Measurements from ENCODE around the gene CYTH1.
"Not testable (repeated sequence)": the region's sequence is repeated elsewhere in the genome, so short reads cannot be mapped to it uniquely, and the experiment has no call there.

The CYTH1 gene

DNA sequence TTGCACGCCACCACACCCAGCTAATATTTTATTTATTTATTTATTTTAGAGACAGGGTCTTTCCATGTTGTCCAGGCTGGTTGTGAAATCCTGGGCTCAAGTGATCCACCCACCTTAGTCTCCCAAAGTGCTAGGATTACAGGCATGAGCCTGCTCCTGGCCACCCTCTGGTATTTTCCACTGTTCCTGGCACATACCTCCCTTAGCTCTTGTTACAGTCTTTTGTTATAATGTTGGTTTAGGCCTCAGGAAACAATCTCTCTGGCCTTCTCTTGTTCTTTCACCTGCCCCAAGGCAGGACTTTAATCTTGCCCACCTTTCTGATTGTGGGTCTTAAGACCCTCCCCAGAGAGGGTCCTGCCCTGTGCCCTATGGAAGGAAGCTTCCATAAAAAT lies 3.6 kb upstream of the CYTH1 start:
- DNase-seq: no peak

GRCh38 chr17:78785011-78785662 lies 3.1 kb upstream of the CYTH1 start:
- DNase-seq: no peak

DNA sequence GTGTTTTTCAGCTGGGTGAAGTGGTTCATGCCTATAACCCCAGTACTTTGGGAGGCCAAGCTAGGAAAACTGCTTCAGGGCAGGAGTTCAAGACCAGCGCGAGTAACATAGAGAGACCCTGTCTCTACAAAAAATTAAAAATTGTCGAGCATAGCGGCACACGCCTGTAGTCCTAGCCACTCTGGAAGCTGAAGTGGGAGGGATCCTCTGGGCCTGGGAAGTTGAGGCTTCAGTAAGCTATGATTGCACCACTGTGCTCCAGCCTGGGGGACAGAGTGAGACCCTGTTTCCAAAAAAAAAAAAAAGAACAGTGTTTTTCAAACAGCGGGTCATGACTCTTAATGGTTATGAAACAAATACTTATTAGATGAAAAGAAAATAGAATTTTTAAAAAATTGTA lies 2.3 kb upstream of the CYTH1 start:
- no peak for DNase-seq

GRCh38 chr17:78783711-78784324 lies 1.7 kb upstream of the CYTH1 start:
- no peak for DNase-seq

GRCh38 chr17:78781104-78781892 lies 775 bp downstream of the CYTH1 start:
- peak; percentile 36 for DNase-seq

- DNase-seq: no peak
Measured at GRCh38 chr17:78780335-78780734, 1.7 kb downstream of the CYTH1 start.

- no peak for DNase-seq
Measured at GRCh38 chr17:78779850-78780249, 2.2 kb downstream of the CYTH1 start.

- DNase-seq: not testable (repeated sequence)
Measured at GRCh38 chr17:78779286-78779651, 2.8 kb downstream of the CYTH1 start.

DNA sequence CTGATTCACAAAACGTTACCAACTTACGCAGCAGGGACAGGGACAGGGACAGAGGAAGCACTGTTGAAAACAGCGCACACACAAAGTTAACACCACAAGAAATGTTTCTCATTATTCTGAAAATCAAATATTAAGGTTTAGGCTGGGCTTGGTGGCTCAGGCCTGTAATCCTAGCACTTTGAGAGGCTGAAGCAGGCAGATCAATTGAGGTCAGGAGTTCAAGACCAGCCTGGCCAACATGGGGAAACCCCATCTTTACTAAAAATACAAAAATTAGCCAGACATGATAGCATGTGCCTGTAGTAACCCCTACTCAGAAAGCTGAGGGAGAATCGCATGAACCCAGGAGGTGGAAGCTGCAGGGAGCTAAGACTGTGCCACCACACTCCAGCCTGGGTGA lies 4.2 kb downstream of the CYTH1 start:
- no peak for DNase-seq

- DNase-seq: no peak
Measured at GRCh38 chr17:78774956-78775571, 7.0 kb downstream of the CYTH1 start.

DNA sequence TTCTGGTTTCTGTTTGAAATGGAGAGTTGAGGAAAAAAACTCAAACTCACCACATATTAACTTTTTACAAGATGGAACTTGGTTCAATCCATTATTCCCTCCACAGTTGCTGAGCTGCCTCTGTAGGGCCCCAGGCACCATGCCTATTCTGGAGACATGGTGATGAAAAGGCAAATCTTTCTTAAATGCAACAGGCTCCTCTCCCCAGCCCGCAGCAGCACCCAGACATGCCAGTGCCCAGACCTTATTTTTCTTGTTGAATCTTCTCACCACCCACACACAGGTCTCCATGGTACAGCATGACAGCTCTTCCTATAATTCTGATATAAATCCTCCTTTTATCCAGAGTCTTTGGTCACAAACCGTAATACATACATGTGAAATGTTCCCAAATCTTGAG lies 7.6 kb downstream of the CYTH1 start:
- no peak for DNase-seq

GRCh38 chr17:78771758-78772382 lies 10.2 kb downstream of the CYTH1 start:
- no peak for DNase-seq

GRCh38 chr17:78769196-78769773 lies 12.8 kb downstream of the CYTH1 start:
- no peak for DNase-seq

DNA sequence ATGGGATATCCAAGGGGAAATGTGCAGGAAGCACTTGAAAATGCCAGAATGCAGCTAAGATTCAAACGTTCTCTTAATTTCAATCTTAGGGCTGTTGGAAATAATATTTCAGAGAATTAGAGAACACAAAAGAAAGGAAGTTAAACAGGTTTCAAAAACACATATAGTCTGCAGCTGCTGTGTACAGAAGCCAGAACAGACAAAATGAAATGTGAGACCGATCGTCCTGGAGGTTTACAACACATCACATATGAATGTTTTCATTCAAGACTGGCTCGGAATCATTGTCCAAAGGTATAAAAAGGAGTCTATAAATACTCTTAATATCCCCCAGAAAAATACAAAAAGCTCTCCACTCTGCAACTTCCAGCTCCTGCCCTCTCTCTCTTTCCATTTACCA lies 14.3 kb downstream of the CYTH1 start:
- DNase-seq: no peak

GRCh38 chr17:78766743-78767294 lies 15.3 kb downstream of the CYTH1 start:
- no peak for DNase-seq

DNA sequence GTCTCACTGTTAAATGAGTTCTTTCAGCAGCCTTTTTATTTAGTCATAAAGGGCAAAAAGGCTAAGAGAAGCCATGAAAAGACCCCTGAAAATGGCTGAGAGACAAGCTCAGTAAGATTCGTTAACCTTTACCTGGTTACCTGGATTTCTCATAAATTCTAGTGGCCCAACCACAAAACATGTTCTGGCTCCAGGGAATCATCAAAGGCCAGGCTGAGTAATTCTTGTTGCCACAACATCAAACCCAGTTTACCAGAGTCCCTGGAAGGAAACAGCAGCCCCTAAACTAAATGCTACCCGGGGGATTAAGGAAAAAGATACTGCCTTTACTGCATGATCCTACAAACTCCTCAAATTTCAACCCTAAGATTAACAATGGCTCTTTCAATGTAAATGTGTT lies 15.8 kb downstream of the CYTH1 start:
- no peak for DNase-seq

- no peak for DNase-seq
Measured at GRCh38 chr17:78765821-78766220, 16.3 kb downstream of the CYTH1 start.

DNA sequence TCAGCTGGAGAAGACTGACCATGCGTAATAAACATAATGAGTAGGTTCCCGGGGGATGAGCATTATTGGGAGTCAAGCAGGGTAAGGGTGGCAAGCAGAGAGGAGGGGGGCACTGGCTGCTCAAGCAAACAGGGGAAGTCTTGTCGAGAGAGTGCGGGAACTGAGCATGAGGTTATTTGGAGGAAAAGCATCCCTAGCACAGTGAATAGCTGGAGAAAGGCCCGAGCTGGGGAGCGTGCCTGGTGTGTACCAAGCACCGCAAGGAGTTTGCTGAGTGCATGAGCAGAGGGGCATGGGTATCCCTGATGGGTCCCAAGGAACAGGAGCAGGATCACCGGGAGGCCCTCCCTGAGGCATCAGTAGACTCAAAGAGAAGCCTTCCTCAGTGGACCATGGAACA lies 17.2 kb downstream of the CYTH1 start:
- no peak for DNase-seq

DNA sequence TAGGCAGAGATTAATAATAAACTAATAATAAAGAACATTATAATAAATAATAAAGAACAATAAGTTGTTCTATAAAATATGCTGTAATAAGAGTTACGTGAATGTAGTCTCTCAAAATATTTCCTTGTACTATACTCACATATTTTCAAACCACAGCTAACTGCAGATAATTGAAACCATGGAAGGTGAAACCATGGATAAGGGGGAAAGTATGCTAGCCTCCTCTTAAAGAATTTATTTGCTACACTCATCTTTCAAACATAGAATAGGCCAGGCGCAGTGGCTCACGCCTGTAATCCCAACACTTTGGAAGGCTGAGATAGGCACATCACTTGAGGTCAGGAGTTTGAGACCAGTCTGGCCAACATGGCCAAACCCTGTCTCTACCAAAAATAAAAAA lies 18.5 kb downstream of the CYTH1 start:
- peak; percentile 85 for DNase-seq

GRCh38 chr17:78761789-78762406 lies 20.2 kb downstream of the CYTH1 start:
- DNase-seq: peak; percentile 30

DNA sequence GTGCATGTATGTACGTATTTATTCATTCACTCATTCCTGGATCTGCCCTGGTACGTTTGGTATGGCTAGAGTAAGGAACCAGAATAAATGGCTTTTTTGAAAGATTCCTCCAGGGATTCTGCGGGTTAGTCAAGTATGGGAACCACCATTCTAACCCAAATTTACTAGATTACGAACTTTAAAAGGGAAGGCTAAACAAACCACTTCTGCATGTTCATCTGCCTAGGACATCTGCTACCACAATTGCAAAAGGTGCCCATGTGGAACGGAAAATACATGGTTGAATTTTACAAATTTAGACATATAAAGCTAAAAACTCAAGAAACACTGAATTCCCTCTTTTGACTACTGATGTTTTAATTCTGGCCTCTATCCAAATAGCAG lies 22.1 kb downstream of the CYTH1 start:
- DNase-seq: no peak
